ENCODE results near the gene ABCC1.

DNA sequence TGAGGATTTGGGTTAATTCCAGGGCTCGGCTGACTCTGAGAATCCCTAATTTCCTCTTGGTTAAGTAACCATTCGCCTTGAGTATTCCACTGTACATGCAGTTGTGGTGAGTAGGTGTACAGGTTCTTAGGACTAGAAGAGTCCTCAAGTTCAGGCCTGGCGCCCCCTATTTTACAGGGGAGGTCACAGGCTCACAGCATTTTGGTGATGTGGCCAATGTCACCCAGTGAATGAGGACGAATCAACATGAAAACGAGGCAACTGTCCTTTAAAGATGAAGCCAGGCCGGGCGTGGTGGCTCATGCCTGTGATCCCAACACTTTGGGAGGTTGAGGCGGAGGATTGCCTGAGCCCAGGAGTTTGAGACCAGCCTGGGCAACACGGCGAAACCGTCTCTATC lies 218.5 kb downstream of the ABCC1 start:
- TF ChIP-seq EP300 (IDR thresholded peaks at IDR 0.05) = no peak
- no peak for TF ChIP-seq POLR2A (IDR thresholded peaks at IDR 0.05)
